NCI-H69 (cell line): ENCODE data around the gene OR52N5.

ENCODE experiments used
- DNase-seq: peaks from one replicate; lab custom pipeline; 2025; lab: John Stamatoyannopoulos, UW

Gene OR52N5

DNA sequence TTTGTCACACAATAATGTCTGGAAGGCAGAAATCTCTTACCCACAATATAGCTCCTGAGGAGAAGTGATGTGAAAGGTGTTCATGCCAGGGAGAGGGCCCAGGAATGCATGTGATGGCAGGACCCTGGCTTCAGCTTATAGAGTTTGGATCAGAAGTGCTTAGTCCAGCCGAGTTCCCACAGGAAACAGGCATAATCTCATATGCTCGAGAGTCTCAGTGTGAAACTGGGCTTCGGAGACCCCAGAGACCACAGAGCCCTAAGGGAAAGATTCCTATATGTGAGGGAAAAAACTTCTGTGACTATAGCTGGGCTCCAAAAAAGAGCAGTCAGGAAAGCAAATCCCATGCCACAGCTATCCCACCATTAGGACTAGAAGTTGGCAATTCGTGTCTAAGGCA is at the start of gene OR52N5:
Gene OR52N5 (minus strand): TSS at position 101 of the 400 bp plus-strand sequence. CDS start 4,721 bp downstream, outside the sequence.
- DNase-seq: no peak

DNA sequence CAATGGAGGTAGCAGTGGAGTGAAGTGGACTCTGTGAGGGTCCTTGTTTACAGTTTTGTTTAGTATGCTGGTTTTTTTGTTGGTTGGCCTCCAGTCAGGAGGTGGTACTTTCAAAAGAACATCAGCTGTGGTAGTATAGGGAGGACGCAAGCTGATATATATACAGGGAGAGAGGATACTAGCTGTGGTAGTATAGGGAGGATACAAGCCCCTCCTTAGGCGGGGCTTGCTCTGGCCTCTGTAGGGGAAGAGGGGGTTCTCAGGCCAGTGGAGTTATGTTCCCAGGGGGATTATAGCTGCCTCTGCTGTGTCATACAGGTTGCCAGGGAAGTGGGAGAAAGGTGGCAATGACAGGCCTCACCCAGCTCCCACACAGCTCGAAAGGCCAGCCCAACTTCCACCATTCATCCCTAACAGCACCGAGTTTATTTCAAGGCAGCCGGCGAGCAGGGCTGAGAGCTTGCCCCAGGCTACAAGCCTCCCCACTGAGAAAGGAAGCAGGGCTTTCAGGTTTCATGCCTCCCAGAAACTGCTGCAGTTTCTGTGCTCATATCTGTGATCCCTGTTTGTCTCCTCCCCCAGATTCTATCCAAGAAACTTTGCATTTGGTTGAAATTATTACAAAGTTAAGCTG is 48.2 kb upstream of the OR52N5 start:
- DNase-seq: no peak

DNA sequence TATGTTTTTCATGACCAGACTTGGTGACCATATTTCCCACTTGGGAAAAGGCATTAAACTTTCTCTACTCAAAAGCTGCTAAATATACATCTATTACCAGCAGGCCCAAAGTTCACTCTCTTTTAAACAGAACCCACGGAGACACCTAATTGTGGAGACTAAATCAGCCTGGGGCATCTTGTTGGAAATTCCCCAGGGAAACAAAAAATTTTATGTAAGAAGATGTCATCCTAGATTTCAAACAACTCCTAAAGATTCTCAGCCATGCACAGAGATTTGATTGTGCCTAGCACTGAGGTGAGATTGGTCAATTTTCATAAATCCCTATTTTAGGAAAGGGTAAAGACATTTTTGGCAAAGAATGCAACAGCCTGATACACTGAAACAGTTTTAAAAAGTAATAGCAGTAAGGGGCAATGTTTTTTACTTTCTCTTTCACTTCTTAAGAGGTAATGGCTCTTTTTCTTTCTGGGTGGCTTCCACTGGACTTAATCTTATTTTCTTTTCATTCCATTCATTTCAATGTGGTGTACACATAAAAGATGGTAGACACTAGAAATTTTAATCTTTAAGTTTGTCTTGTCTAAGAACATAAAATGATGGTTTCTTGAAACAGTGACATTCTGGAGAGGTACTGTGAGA is 35.2 kb upstream of the OR52N5 start:
- no peak for DNase-seq

DNA sequence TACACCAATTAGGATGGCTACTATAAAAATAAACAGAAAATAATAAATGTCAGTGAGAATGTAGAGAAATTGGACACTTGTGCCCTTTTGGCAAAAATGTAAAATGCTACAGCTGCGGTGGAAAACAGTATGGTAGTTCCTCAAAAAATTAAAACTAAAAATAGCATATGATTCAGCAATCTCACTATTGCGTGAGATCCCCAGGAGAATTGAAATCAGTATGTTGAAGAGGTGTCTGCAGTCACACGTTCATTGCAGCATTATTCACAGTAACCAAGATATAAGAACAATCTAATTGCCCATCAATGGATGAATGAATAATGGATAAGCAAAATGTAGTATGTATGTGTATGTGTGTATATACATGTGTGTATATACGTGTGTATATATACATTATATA is 32.4 kb upstream of the OR52N5 start:
- no peak for DNase-seq

DNA sequence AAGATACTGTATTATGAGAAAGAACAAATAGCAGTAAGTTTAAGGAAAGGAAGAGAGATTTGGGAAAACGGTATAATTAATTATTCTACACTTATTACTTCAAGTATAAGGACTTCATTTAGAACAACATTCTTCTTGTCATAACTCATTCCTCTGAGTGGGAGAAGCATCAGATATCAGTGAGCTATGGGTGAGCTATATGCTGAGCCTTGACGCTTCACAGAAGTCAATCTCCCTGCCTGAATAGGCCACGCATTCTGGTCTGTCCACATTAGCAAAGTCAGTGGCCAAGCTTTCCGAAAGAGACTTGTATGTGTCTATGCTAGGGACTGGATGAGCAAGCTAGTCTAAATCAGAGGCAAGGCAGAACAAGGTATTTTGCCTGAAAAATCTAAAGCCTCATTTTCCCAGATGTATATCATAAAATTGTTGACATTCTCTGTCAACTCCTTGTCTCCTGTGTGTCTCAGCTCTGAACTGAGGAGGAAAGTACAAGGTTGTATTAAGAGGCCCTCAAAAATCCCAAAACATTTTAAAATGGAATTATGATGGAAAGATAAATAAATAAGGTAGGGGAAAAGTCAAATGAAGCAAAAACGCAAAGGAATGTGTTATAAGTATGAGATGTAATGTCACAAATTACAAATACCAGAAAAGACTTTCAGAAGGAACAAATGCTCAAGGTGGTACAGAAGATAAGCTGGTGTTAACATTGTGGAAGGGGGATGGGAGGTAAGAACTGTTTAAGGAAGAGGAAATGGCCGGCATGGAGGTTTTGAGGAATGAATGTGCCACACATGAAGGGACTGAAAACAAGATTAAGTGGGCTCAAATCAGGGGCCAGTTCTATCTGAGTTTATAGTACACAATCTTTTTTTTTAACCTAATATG is 27.0 kb upstream of the OR52N5 start:
- DNase-seq: no peak

DNA sequence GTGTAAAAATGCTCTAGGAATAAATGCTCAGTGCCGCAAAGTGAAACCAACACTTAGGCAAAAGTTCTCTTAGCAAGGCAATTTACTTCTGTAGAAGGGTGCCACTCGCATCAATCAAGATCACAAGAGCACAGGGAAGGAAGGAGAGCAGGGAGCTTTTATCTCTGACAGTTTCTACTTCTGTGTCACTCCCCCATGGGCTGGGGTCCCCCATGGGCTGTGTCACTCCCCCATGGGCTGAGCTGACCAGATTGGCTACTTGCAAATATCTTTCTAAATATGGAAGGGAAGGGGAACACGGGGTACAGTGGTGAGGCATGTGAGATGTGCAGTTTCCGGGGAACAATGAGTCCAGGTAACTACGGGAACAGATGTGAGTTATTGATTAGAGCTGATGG is 26.0 kb upstream of the OR52N5 start:
- DNase-seq: no peak

DNA sequence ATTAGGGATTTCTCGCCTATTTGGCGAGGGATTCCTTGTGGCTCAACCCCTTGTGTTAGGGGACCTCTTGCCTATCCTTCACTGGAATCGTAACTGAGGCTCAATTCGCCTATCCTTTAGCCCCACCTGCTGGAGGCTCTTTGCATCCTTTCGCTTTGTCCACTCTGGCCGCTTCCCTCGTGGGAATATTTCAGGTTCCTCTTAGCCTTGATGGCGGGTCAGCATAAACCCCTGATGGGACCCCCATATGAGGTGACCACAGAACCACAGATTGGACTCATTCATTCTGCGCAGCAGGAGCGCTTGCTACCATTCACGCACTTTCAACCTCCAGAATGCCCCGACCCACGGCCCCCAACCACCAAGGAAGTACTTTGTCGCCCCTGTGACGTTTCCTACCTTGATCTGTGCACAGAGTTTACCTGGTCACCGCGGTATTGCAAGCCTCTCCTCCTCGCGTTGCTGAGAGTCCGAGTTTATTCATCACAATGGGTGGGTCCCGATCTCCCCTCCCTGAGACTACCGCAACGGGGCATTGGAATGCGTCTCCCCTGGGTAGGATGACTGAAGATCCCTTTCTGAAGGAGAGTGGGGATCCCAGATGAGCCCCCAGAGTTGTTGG is 25.5 kb upstream of the OR52N5 start, which contains the start of gene OR52N2:
Gene OR52N2 (plus strand): TSS at position 425 of the 622 bp plus-strand sequence. CDS start 11,412 bp downstream, outside the sequence.
- DNase-seq: peak; percentile 66

DNA sequence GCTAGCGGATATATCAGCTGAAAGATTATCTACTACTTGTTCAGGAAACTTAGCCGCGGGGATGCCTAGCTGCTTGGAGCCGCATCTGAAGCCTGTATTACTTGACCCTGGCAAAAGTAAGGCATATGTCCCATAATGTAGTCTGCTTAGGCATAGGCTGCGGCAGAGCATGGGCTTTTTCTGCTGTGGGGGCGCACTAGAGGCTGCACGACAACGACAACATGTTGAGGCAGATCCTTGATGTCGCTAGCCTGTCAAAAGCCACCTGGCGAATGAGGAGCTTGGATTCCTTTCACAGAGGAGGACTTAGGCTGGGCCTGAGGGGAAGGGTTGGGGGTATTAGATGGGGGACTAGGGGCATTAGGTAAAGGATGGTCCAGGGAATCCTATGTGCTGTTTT is 24.4 kb upstream of the OR52N5 start:
- no peak for DNase-seq

DNA sequence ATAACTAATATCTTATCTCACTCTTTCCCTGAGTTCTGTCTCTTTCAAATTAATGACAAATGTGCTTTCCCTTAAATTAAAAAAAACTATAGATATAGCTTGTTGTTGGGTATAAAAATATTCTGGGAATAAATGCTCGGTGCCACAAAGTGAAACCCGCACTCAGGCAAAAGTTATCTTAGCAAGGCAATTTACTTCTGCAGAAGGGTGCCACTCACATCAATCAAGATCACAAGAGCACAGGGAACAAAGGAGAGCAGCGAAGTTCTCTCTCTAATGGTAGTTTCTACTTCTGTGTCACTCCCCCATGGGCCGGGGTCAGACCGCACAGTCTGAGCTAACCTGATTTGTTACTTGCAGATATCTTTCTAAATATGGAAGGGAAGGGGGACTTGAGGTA is 20.8 kb upstream of the OR52N5 start:
- no peak for DNase-seq

DNA sequence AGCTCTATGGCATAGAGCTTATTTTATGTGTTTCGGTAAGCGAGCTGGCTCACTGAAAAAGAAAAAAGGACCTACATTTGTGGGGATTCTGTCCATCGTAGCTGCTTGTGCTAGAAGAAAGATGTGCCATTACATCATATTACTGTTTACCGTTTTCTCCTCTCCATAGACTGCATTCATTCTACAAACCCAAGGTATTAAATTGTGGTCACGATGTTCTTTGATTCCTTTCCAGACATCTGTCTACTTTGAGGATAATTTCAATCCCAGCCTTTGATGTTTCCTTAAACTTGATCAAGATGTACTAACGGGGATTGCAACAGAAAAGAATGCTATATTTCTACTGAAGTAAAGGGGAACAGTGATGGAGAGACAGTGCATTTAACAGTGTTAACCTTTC is 13.4 kb upstream of the OR52N5 start:
- DNase-seq: no peak

DNA sequence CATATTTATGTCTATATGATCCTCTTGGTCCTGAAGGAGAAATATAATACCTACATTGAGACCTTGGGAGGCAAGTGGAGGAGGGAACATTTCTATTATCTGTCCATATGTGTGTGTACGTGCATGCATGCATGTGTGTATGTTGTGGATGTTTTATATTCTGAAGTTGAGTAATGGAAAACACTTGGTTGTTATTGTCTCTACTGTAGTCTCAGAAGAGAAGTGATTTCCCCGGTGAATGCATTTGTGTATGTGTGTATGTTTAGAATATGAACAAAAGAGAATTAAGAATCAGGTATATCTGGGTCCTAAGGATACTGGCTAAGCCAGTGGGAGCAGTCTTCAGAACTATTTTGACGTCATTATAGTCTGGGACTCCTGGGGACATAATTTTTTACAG is 8.0 kb upstream of the OR52N5 start, which contains the start of gene OR52N1:
Gene OR52N1 (minus strand): TSS at position 101 of the 400 bp plus-strand sequence. CDS start 2,449 bp downstream, outside the sequence.
- no peak for DNase-seq

DNA sequence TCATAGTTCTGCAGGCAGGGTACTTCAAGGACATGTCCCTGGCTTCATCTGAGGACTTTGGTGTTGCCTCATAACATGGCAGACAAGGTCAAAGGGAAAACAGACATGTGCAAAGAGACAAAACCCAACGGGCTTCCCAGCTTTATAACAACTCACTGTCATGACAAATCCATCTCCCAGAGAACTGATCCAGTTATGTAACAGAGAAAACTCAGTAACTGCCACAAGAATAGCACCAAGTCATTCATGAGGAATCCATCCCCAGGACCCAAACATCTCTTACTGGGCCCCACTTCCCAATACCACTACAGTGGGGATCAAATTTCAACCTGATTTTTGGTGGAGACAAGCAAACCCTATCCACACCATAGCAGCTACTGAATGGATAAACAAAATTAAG is 16.1 kb downstream of the OR52N5 start:
- no peak for DNase-seq

DNA sequence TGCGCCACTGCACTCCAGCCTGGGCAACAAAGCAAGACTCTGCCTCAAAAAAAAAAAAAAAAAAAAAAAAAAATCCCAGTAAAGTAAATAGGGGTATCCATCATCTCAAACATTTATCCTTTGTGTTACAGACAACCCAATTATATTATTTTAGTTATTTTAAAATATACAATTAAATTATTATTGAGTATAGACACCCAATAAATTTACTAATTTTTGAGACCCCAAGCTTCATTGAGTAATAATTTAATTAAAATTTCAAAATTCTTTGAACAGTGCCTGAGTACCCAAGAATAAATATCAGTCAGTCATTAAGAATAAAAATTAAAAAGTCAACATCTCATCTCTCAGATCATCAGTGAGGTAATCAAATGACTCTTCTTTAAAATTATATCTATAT is 29.2 kb downstream of the OR52N5 start, which contains the start of gene OR52N4:
Gene OR52N4 (plus strand): TSS at position 301 of the 400 bp plus-strand sequence. CDS start 498 bp downstream, outside the sequence.
- DNase-seq: no peak

DNA sequence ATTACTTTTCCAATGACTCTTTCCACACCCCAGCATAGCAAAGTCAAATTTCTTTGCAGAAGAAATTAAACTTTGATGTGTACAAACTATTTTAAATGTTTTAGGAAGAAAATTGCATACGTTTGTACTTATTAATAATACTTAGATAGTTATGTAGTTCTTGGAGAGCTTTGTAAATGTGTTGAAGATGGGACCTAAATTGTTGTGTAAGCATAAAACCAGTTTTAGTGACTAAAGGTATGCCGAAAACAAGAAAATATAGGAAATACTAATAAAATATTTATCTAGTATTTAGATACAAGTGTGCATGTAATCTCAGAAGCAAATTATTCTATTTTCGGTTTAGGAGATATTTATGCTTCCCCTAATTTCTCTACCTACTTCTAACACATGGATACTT is 33.3 kb downstream of the OR52N5 start:
- DNase-seq: no peak

DNA sequence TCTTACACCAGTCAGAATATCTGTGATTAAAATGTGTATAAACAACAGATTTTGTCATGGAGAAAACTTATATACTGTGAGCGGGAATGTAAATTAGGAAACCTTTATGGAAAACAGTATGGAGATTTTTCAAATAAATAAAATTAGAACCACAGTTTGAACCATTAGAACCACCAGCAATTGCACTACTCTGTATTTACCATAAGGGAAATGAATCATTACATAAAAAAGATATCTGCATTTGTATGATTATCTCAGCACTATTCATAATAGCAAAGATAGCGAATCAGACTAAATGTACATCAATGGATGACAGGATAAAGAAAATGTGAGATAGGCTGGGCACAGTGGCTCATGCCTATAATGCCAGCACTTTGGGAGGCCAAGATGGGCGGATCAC is 36.5 kb downstream of the OR52N5 start:
- DNase-seq: no peak

DNA sequence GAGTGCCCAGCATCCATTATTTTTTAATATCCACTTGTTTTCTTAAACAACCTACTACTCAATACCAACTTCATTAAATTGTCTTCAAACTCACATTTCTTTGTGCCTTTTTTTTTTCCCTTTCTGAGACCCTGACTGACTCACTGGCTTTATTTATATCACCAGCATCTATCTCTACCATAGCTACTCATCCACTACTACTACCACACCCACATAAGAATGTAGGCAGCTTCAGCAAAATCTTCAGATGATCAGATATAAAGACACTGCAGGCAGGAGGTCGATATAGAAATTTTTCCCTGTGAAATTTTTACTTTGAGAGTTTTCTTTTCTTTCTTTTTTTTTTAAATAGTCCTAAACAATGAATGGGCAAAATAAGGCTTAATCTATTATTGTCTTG is 44.7 kb downstream of the OR52N5 start:
- DNase-seq: no peak

DNA sequence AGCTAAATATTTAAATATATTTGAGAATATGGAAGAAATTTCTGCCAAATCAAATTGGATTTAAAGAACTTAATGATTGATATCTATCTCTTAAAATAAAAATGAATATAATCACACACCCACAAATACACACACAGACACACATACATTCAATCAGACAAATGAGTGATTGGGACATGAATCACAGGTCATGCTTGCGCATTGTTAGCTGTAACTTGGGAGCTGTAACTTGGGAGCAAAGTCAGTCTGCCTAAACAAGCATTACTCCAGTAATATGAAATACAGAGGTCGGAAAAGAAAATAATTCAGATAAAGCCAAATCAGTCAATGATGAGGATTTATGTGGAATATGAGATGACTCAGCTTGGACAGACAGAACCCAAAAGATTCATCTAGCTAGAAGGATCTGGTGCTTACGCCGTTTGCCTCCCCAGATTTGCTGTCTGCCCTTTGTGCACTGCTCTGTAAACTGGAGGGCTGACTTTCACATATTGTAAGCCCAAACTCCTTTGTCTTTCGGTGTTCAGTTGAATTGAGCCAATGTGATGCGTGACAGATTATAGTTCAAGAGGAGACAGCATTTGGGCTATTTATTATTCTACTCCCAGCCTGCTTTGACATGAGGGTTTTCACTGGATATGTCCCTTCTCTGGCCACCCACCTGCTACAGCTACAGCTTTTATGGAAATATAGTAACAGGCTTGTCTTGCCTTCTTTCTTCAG is 45.3 kb downstream of the OR52N5 start:
- no peak for DNase-seq

DNA sequence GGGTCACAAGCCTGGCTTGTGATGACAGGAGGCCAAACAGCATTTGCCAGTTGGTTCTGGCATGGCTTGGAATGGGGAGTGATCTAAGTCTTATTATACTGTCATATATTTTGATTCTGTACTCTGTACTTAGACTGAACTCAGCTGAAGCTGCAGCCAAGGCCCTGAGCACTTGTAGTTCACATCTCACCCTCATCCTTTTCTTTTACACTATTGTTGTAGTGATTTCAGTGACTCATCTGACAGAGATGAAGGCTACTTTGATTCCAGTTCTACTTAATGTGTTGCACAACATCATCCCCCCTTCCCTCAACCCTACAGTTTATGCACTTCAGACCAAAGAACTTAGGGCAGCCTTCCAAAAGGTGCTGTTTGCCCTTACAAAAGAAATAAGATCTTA is 46.1 kb downstream of the OR52N5 start:
- no peak for DNase-seq

DNA sequence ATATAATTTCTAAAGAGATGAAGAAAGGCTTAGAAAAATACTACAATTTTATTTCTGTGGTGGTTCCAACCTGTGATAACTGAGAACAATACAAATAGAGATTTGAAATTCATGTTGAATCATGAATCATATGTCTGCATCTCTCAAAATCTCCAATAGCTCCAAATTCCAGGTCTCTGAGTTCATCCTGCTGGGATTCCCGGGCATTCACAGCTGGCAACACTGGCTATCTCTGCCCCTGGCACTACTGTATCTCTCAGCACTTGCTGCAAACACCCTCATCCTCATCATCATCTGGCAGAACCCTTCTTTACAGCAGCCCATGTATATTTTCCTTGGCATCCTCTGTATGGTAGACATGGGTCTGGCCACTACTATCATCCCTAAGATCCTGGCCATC is 46.8 kb downstream of the OR52N5 start, which contains the start of gene OR56B1:
Gene OR56B1 (plus strand): TSS at position 53 of the 400 bp plus-strand sequence. CDS start 69 bp downstream, at position 122.
- DNase-seq: no peak

DNA sequence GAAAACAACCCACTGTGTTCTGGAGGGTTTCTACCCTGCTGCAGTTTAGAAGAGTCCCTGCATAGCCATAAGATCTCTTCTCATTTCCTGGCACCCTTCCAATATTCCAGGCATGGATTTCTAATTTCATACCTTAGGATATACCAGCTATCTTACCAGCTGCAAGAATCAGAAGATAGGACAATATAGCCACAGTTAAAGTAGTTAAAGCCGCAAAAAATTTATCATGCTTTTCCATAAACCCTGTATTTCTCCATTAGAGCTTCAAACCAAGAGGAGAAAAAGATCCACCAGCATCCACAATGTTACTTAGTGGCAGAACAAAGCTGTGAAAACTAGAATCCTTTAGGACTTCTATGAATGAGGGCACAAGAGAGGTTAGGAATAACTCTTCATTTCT is 55.5 kb downstream of the OR52N5 start:
- DNase-seq: no peak

DNA sequence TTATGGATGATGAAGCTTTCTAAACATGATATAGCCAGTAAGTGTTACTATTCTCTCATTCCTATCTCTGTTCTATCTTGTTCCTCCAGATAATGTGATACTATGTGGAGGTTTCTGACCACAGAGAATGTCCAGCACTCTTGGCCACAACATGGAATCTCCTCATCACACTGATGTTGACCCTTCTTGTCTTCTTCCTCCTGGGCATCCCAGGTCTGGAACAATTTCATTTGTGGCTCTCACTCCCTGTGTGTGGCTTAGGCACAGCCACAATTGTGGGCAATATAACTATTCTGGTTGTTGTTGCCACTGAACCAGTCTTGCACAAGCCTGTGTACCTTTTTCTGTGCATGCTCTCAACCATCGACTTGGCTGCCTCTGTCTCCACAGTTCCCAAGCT is 56.8 kb downstream of the OR52N5 start:
- DNase-seq: no peak
